Measurements from ENCODE around the gene LRRC8B. TPM values are rescaled to one million over a fixed set of nuclear protein-coding genes. Genes with fewer than 3 reads are reported as not detected.
"Not testable (repeated sequence)": the region's sequence is repeated elsewhere in the genome, so short reads cannot be mapped to it uniquely, and the experiment has no call there.

Gene LRRC8B
- total RNA-seq, 2 donors from 2014 or later, result 33.8 to 38.9 TPM

DNA sequence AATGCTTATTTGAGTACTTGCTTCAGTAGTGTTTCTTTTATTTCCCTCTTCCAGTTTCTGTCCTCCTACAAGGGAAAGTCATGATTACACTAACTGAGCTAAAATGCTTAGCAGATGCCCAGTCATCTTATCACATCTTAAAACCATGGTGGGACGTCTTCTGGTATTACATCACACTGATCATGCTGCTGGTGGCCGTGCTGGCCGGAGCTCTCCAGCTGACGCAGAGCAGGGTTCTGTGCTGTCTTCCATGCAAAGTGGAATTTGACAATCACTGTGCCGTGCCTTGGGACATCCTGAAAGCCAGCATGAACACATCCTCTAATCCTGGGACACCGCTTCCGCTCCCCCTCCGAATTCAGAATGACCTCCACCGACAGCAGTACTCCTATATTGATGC is 57.9 kb downstream of the LRRC8B start:
- Mint-ChIP-seq H3K4me3 (no peak overlapping the region), H3K9me3 (no peaks in the 10 kb centered on the region), H3K27ac (no peak overlapping the region), H3K36me3 (ENCODE audit: insufficient read depth in 2 of 2) (peaks cover 18 to 43% of the 10 kb centered on the region in 2 donors), H3K4me1 (ENCODE audit: low read depth) (peaks cover 63% of the 10 kb centered on the region), H3K27me3 (ENCODE audit: low read depth) (no peaks in the 10 kb centered on the region)
- DNase-seq, result no peak
- no peak for ATAC-seq (replicated peaks in 1 of 2)

DNA sequence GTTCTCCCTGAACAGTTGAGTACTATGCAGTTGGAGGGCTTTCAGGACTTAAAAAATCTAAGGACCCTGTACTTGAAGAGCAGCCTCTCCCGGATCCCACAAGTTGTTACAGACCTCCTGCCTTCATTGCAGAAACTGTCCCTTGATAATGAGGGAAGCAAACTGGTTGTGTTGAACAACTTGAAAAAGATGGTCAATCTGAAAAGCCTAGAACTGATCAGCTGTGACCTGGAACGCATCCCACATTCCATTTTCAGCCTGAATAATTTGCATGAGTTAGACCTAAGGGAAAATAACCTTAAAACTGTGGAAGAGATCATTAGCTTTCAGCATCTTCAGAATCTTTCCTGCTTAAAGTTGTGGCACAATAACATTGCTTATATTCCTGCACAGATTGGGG is 59.6 kb downstream of the LRRC8B start:
- Mint-ChIP-seq H3K4me1 (ENCODE audit: low read depth) (peaks cover 79% of the 10 kb centered on the region), H3K27me3 (ENCODE audit: low read depth) (no peaks in the 10 kb centered on the region), H3K27ac (peak overlapping the region; percentile 35), H3K36me3 (ENCODE audit: insufficient read depth in 2 of 2) (peaks cover 24 to 42% of the 10 kb centered on the region in 2 donors), H3K9me3 (no peaks in the 10 kb centered on the region), H3K4me3 (no peak overlapping the region)
- no peak for DNase-seq
- no peak for ATAC-seq (replicated peaks in 1 of 2)

DNA sequence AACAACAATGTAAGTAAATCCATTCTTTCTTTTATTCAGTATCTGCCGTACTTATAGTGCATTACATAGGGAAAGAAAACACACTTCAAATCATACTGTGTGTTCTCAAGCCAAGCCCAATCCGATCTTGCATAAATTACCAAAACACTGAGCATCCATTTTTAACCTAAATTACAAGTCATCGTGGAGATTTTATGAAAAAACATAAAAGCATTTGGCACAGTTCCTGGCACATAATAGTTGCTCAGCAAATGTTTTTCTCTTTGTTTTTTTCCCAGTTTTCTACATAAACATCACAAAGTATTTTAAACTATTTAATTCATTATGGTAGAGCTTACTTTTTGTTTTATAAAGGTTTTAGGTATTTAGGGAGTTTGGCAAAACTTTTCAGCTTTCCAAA is 60.2 kb downstream of the LRRC8B start:
- ATAC-seq (replicated peaks in 1 of 2) (no peak), DNase-seq (no peak)
- H3K4me1 Mint-ChIP-seq (ENCODE audit: low read depth), result peaks cover 83% of the 10 kb centered on the region
- H3K27ac Mint-ChIP-seq, result no peak overlapping the region
- H3K4me3 Mint-ChIP-seq, result no peak overlapping the region
- no peaks in the 10 kb centered on the region for H3K9me3 Mint-ChIP-seq
- no peaks in the 10 kb centered on the region for H3K27me3 Mint-ChIP-seq (ENCODE audit: low read depth)
- H3K36me3 Mint-ChIP-seq (ENCODE audit: insufficient read depth in 2 of 2), result peaks cover 24 to 44% of the 10 kb centered on the region in 2 donors

DNA sequence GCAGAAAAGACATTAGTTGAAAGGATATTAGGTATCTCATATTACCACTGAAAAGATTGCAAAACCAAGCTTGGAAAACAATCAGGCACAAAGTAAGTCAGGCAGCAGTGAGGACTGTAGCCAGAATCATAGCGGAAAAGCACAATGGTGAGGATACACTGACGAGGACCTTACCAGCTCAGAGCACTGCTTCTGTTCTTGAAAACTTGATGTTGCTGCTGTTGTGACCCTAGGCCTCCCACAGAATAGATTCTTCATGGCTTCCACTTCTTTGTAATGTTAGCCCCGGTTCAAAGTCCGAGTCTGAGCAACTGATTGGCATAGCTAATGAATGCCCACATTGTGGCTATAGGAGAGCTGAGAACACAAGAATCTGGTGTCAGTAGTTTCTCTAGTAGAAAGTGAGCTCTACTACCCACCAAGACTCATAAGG is 63.1 kb downstream of the LRRC8B start:
- H3K4me3 Mint-ChIP-seq, result peak overlapping the region in 1 of 2 donors; percentile 33
- no peaks in the 10 kb centered on the region for H3K9me3 Mint-ChIP-seq
- H3K4me1 Mint-ChIP-seq (ENCODE audit: low read depth), result peaks cover 89% of the 10 kb centered on the region
- DNase-seq (no peak), ATAC-seq (replicated peaks in 1 of 2) (no peak)
- H3K36me3 Mint-ChIP-seq (ENCODE audit: insufficient read depth in 2 of 2), result peaks cover 15 to 31% of the 10 kb centered on the region in 2 donors
- no peaks in the 10 kb centered on the region for H3K27me3 Mint-ChIP-seq (ENCODE audit: low read depth)
- peak overlapping the region; percentile 95 for H3K27ac Mint-ChIP-seq

DNA sequence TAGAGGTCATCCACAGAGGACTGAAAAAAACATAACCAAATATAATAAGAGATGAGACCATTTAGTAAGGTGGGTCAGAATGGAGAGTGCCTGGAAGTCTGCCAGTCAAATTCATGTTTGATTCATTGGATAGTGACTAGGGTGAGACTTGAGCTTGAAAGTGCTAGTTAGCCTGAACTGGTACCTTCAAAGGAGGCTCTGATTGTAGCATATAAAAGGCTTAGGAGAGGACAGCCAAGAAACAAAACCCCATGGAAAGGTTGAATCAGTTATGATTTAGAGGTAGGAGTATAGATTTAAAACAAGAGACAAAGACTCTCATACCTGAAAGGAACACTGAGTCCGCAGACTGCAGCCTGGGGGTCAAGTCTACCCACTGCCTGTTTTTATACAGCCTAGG is 63.9 kb downstream of the LRRC8B start:
- H3K36me3 Mint-ChIP-seq (ENCODE audit: insufficient read depth in 2 of 2), result peaks cover 12 to 26% of the 10 kb centered on the region in 2 donors
- no peaks in the 10 kb centered on the region for H3K9me3 Mint-ChIP-seq
- H3K27ac Mint-ChIP-seq, result peak overlapping the region; percentile 95
- peaks cover 90% of the 10 kb centered on the region for H3K4me1 Mint-ChIP-seq (ENCODE audit: low read depth)
- no peak for DNase-seq
- ATAC-seq (replicated peaks in 1 of 2), result peak; percentile 33 to 41
- H3K27me3 Mint-ChIP-seq (ENCODE audit: low read depth), result no peaks in the 10 kb centered on the region
- H3K4me3 Mint-ChIP-seq, result peak overlapping the region; percentile 57 to 71

DNA sequence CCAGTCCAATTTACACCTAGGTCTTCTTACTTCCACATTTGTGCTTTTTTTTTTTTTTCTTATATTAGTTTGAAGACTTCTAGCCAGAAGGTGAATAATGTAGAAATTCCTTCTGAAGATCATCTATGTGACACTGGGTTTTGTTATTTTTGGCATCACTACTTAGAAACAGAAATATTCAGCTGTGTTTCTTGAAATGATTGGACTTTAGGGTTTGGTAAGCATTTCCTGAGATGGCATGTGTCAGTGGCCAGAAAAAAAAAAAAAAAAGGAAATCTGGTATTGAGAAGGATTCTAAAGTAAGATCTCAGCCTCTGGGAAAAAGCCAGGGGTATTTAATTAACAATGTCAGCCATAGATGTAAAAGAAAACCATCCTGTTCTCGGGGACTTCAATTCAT is 64.9 kb downstream of the LRRC8B start:
- H3K27me3 Mint-ChIP-seq (ENCODE audit: low read depth), result no peaks in the 10 kb centered on the region
- ATAC-seq (replicated peaks in 1 of 2), result peak; percentile 53 to 61
- H3K9me3 Mint-ChIP-seq, result no peaks in the 10 kb centered on the region
- peak overlapping the region; percentile 33 to 49 for H3K4me3 Mint-ChIP-seq
- DNase-seq, result no peak
- H3K27ac Mint-ChIP-seq, result peak overlapping the region; percentile 82
- H3K36me3 Mint-ChIP-seq (ENCODE audit: insufficient read depth in 2 of 2), result peaks cover 12 to 23% of the 10 kb centered on the region in 2 donors
- H3K4me1 Mint-ChIP-seq (ENCODE audit: low read depth), result peaks cover 89% of the 10 kb centered on the region

DNA sequence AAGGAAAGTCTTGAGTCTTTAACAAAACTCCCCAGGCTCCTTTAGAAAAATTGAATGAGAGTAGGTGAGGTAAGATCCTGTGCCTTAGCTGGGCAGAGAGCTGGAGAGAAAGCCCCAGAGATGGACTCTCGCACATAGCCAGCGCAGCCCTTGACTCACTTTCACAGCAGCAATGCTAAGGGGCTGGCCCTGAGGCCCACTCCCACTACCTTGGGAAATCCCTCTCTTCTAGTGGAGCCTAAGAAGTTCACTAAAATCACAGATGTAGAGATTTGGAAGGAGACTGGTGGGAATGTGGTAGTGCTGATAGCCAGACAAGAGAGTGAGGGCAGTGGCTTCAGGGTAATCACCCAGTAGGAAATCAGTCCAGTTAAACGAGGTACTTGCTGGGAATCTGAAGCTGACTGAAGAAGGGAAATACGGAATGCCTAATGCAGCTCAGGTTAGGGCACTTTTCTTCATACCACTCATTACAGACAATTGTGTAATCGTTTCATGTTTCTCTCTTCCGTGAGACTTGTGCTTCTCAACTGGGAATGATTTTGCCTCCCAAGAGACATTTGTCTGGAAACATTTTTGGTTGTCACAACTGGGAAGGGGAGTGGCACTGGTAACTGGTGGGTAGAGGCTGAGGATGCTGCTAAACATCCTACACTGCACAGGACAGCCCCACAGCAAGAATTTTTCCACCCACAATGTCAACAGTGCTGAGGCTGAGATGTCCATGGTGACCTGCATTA is 65.9 kb downstream of the LRRC8B start:
- Mint-ChIP-seq H3K27me3 (ENCODE audit: low read depth) (no peaks in the 10 kb centered on the region), H3K9me3 (no peaks in the 10 kb centered on the region), H3K4me1 (ENCODE audit: low read depth) (peaks cover 85% of the 10 kb centered on the region), H3K27ac (peak overlapping the region; percentile 82), H3K4me3 (peak overlapping the region; percentile 7 to 29), H3K36me3 (ENCODE audit: insufficient read depth in 2 of 2) (peaks cover 12 to 14% of the 10 kb centered on the region in 2 donors)
- DNase-seq (peak in 1 of 2 donors; percentile 19), ATAC-seq (replicated peaks in 1 of 2) (peak; percentile 60 to 68)

DNA sequence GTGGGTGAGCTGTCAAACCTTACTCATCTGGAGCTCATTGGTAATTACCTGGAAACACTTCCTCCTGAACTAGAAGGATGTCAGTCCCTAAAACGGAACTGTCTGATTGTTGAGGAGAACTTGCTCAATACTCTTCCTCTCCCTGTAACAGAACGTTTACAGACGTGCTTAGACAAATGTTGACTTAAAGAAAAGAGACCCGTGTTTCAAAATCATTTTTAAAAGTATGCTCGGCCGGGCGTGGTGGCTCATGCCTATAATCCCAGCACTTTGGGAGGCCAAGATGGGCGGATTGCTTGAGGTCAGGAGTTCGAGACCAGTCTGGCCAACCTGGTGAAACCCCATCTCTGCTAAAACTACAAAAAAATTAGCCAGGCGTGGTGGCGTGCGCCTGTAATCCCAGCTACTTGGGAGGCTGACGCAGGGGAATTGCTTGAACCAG is 68.3 kb downstream of the LRRC8B start:
- Mint-ChIP-seq H3K36me3 (ENCODE audit: insufficient read depth in 2 of 2) (peaks cover 9 to 15% of the 10 kb centered on the region in 2 donors), H3K4me1 (ENCODE audit: low read depth) (peaks cover 88% of the 10 kb centered on the region), H3K27ac (peak overlapping the region; percentile 91), H3K4me3 (peak overlapping the region in 1 of 2 donors; percentile 23)
- not testable (repeated sequence) for DNase-seq; H3K27me3 Mint-ChIP-seq (ENCODE audit: low read depth); H3K9me3 Mint-ChIP-seq; ATAC-seq (replicated peaks in 1 of 2)

DNA sequence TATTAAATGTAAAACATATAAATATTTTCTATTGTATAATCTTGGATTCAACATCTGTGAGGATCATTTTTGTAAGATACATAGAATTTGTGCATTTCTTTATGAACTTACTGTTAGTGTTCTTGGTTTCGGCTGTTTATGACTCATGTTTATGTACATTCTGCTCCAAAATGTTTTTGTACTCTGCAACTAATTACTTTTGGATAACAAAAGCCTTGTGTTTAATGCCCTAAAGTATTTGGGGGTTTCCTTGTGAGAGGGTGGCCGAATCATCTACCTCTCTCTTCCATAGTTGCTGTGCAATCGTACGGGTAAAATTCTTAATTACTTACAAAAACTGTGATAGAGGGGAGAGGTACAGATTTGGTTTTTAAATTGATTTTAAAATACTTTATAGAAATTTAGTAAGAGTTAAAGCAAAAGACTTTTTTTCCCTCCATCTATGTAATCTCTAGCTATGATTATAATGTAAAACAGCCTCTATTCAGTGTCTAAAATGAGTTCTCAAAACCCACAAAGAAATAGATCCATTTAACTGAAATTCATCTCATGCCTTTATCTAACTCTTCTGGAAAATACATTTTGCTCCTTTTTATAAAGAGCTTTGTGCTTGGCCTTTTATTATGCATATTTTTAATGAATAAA is 69.6 kb downstream of the LRRC8B start:
- H3K4me1 Mint-ChIP-seq (ENCODE audit: low read depth), result peaks cover 88% of the 10 kb centered on the region
- no peak for ATAC-seq (replicated peaks in 1 of 2)
- peaks cover 5 to 13% of the 10 kb centered on the region in 2 donors for H3K36me3 Mint-ChIP-seq (ENCODE audit: insufficient read depth in 2 of 2)
- H3K27me3 Mint-ChIP-seq (ENCODE audit: low read depth), result no peaks in the 10 kb centered on the region
- H3K4me3 Mint-ChIP-seq, result no peak overlapping the region
- DNase-seq, result no peak
- H3K27ac Mint-ChIP-seq, result peak overlapping the region; percentile 53
- no peaks in the 10 kb centered on the region for H3K9me3 Mint-ChIP-seq

DNA sequence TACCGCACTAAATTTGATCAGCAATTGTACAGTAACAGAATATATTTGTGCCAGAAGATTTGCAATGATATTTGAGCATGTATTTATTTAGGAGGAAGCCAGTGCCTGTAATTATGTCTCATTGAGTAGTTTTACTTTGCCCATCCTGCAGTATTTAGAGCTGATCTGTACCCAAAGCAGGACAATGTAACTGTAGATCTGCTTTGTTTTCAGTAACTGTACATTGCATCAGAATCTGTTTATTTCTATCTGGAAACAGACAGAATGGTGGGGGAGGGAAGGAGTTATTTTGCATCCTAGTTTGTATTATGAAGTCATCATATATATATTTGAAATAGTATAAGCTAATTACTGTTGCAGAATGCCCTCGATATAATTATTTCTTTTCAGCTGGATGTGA is 72.1 kb downstream of the LRRC8B start:
- Mint-ChIP-seq H3K9me3 (no peaks in the 10 kb centered on the region), H3K4me3 (no peak overlapping the region)
- no peak for DNase-seq

DNA sequence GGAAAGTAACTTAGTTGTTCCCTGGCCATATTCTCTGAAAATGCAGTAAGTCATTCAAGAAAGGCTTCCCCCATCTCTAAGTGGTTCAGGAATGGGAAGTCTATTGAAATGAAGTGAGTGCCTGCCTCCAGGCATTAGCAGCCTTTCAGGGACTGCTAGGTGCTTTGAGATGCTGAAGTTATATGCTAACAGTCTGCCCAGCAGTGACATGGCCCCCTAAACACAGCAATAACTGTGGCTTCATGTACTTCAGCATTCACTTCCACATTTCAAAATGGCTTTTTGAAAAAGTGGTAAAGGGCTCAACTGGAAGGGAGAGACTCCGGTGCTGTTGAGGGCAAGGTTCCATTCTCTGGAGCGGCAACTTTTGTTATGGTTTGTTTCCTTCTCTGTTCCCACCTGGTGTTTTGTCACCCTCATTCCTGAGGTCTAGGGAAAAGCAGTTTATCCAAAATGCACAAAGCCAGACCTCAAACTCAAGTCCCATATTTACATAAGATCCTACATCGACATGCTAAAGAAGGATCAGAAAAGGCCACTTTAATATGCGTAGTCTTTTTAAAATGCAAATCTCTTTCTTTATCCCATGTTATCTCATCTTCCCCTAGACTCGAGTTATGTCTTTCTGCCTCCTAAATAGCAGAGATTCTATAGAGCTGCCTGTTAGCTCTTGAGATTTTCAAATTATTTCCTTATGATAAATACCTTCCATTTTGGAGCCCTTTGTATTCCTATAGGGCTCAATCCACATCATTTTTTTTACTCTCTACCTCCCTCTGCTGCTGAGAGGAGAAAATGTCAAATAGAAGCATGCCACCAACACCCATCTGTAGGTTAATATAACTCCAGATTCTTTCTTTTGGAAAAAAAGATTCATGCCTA is 74.1 kb downstream of the LRRC8B start:
- DNase-seq, result no peak
- peaks cover 1 to 3% of the 10 kb centered on the region in 2 donors for H3K36me3 Mint-ChIP-seq (ENCODE audit: insufficient read depth in 2 of 2)
- no peaks in the 10 kb centered on the region for H3K27me3 Mint-ChIP-seq (ENCODE audit: low read depth)
- H3K4me3 Mint-ChIP-seq, result no peak overlapping the region
- peak overlapping the region; percentile 82 for H3K27ac Mint-ChIP-seq
- ATAC-seq (replicated peaks in 1 of 2), result no peak
- peaks cover 88% of the 10 kb centered on the region for H3K4me1 Mint-ChIP-seq (ENCODE audit: low read depth)
- H3K9me3 Mint-ChIP-seq, result no peaks in the 10 kb centered on the region

More for the DNA sequence above, 72.1 kb downstream of the LRRC8B start:
- H3K27ac Mint-ChIP-seq, result peak overlapping the region; percentile 72
- H3K4me1 Mint-ChIP-seq (ENCODE audit: low read depth), result peaks cover 88% of the 10 kb centered on the region
- peaks cover 5 to 11% of the 10 kb centered on the region in 2 donors for H3K36me3 Mint-ChIP-seq (ENCODE audit: insufficient read depth in 2 of 2)
- H3K27me3 Mint-ChIP-seq (ENCODE audit: low read depth), result no peaks in the 10 kb centered on the region
- no peak for ATAC-seq (replicated peaks in 1 of 2)

DNA sequence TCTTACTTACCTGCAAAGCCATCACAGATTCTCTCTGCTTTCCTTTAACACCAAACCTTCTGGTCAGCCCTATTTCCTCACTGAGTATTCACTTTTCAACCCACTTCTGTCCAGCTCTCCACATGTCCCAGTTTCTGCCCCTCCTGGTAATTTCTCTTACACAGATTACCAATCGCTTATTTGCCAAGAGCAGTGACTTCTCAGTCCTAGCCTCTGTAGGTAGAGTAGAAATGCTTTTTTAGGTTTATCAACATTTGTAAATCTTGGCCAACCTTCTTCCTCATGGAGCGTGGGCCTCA is 74.7 kb downstream of the LRRC8B start:
- H3K27me3 Mint-ChIP-seq (ENCODE audit: low read depth), result no peaks in the 10 kb centered on the region
- H3K27ac Mint-ChIP-seq, result peak overlapping the region; percentile 62
- peaks cover 0 to 3% of the 10 kb centered on the region in 2 donors for H3K36me3 Mint-ChIP-seq (ENCODE audit: insufficient read depth in 2 of 2)
- no peak overlapping the region for H3K4me3 Mint-ChIP-seq
- DNase-seq, result no peak
- ATAC-seq (replicated peaks in 1 of 2), result no peak
- H3K4me1 Mint-ChIP-seq (ENCODE audit: low read depth), result peaks cover 90% of the 10 kb centered on the region
- no peaks in the 10 kb centered on the region for H3K9me3 Mint-ChIP-seq

Measured in activated T-cell treated with anti-CD3 and anti-CD28 coated beads, Interleukin-2, amount 50 U/mL, for 72 hours (primary cell).